Ascending aorta (tissue), 2 donors: ENCODE measurements around the gene DUSP16. TPM values are rescaled to one million over a fixed set of nuclear protein-coding genes. Genes with fewer than 3 reads are reported as not detected.
"Not testable (repeated sequence)": the region's sequence is repeated elsewhere in the genome, so short reads cannot be mapped to it uniquely, and the experiment has no call there.

Experiments used
- DNase-seq, 2 donors: peaks; one replicate each; pipeline ENCODE4 v3.0.0-alpha.2; 2019; ENCODE audit warnings: low spot score in 2 of 2
- H3K27ac ChIP-seq, 2 donors: fragments of 200-600 bp; sonication (generic); one replicate each; pipeline ENCODE4 v1.5.1; 2016 to 2017; ENCODE audit warnings: mild to moderate bottlenecking in 1 of 2
- H3K27me3 ChIP-seq: fragments of 200-600 bp; sonication (generic); one replicate; pipeline ENCODE4 v1.5.1; 2017
- H3K36me3 ChIP-seq, 2 donors: fragments of 200-600 bp; sonication (generic); one replicate each; pipeline ENCODE4 v1.5.1; 2016
- H3K4me1 ChIP-seq, 2 donors: fragments of 200-600 bp; sonication (generic); one replicate each; pipeline ENCODE4 v1.5.1; 2016 to 2017; ENCODE audit warnings: mild to moderate bottlenecking in 1 of 2
- H3K4me3 ChIP-seq, 2 donors: fragments of 200-600 bp; sonication (generic); one replicate each; pipeline ENCODE4 v1.5.1; 2016 to 2017; ENCODE audit warnings: mild to moderate bottlenecking in 1 of 2
- H3K9me3 ChIP-seq, 2 donors: fragments of 200-600 bp; sonication (generic); one replicate each; pipeline ENCODE4 v1.5.1; 2016
- CTCF ChIP-seq, 3 experiments: fragments of 200-600 bp in 2 of 3; fragments of 450-650 bp in 1 of 3; sonication (generic) in 2 of 3; IDR thresholded peaks; one replicate each; pipeline ENCODE4 v1.5.1; 2016 to 2019; ENCODE audit warnings: antibody characterized with exemption in 3 of 3, mild to moderate bottlenecking in 1 of 3, moderate library complexity in 1 of 3
- intact Hi-C: fragments of 100-400 bp; cut with DNase I; formaldehyde crosslinking; loops from one replicate; pipeline ENCODE4 v1.15.1; 2023
- total RNA-seq: library from RNA; depleted of rRNA; stranded (reverse); fragments of >200 nt; gene quantifications from one replicate; pipeline ENCODE4 v1.1.0, GENCODE V29; 2016

The DUSP16 gene
- total RNA-seq, 1 donor from 2014 or later: 54.8 TPM

GRCh38 chr12:12474471-12474928 is 88.2 kb downstream of the DUSP16 start:
- intact Hi-C loops: no loop called here
- TF ChIP-seq CTCF (IDR thresholded peaks at IDR 0.05): no peak
- no peaks in the 10 kb centered on the region for H3K27me3 ChIP-seq
- peak overlapping the region; percentile 22 to 36 for H3K27ac ChIP-seq
- H3K4me1 ChIP-seq: no peaks in the 10 kb centered on the region
- DNase-seq: no peak
- H3K4me3 ChIP-seq: no peak overlapping the region
- no peaks in the 10 kb centered on the region for H3K9me3 ChIP-seq
- peaks cover 29 to 38% of the 10 kb centered on the region in 2 donors for H3K36me3 ChIP-seq

GRCh38 chr12:12473223-12473622 is 89.4 kb downstream of the DUSP16 start:
- H3K27ac ChIP-seq: no peak overlapping the region
- no peak for TF ChIP-seq CTCF (IDR thresholded peaks at IDR 0.05)
- intact Hi-C loops: no loop called here
- DNase-seq: no peak
- peaks cover 25 to 30% of the 10 kb centered on the region in 2 donors for H3K36me3 ChIP-seq
- H3K9me3 ChIP-seq: no peaks in the 10 kb centered on the region
- H3K27me3 ChIP-seq: no peaks in the 10 kb centered on the region
- no peaks in the 10 kb centered on the region for H3K4me1 ChIP-seq
- H3K4me3 ChIP-seq: no peak overlapping the region

DNA sequence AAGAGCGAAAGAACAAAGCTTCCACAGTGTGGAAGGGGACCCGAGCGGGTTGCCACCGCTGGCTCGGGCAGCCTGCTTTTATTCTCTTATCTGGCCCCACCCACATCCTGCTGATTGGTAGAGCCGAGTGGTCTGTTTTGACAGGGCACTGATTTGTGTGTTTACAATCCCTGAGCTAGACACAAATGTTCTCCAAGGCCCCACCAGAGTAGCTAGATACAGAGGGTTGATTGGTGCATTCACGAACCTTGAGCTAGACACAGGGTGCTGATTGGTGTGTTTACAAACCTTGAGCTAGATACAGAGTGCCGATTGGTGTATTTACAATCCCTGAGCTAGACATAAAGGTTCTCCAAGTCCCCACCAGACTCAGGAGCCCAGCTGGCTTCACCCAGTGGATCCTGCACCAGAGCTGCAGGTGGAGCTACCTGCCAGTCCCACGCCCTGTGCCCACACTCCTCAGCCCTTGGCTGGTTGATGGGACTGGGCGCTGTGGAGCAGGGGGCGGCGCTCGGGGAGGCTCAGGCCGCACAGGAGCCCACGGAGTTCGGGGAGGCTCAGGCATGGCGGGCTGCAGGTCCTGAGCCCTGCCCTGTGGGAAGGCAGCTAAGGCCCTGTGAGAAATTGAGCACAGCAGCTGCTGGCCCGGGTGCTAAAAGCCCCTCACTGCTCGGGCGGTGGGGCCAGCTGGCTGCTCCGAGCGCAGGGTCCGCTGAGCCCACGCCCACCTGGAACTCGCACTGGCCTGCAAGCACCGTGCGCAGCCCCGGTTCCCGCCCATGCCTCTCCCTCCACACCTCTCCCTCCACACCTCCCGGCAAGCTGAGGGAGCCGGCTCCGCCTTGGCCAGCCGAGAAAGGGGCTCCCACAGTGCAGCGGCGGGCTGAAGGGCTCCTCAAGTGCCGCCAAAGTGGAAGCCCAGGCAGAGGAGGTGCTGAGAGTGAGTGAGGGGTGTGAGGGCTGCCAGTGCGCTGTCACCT is 90.4 kb downstream of the DUSP16 start:
- H3K4me1 ChIP-seq, H3K27me3 ChIP-seq, H3K4me3 ChIP-seq, DNase-seq, H3K9me3 ChIP-seq, intact Hi-C loops, H3K27ac ChIP-seq: not testable (repeated sequence)
- H3K36me3 ChIP-seq: peaks cover 20 to 25% of the 10 kb centered on the region in 2 donors

- no peak for TF ChIP-seq CTCF (IDR thresholded peaks at IDR 0.05)
- Histone ChIP-seq H3K27ac (no peak overlapping the region), H3K4me1 (no peaks in the 10 kb centered on the region), H3K4me3 (no peak overlapping the region), H3K27me3 (no peaks in the 10 kb centered on the region), H3K36me3 (peaks cover 6 to 20% of the 10 kb centered on the region in 2 donors), H3K9me3 (no peaks in the 10 kb centered on the region)
- intact Hi-C loops: no loop called here
- no peak for DNase-seq
Measured at GRCh38 chr12:12470751-12471306, 91.8 kb downstream of the DUSP16 start.

- no peaks in the 10 kb centered on the region for H3K27me3 ChIP-seq
- no peak overlapping the region for H3K27ac ChIP-seq
- H3K4me3 ChIP-seq: no peak overlapping the region
- H3K9me3 ChIP-seq: no peaks in the 10 kb centered on the region
- no peak for TF ChIP-seq CTCF (IDR thresholded peaks at IDR 0.05)
- intact Hi-C loops: no loop called here
- H3K36me3 ChIP-seq: peaks cover 0 to 13% of the 10 kb centered on the region in 2 donors
- no peaks in the 10 kb centered on the region for H3K4me1 ChIP-seq
- DNase-seq: no peak
Measured at GRCh38 chr12:12469386-12469785, 93.3 kb downstream of the DUSP16 start.

GRCh38 chr12:12468575-12468974 is 94.1 kb downstream of the DUSP16 start:
- no peaks in the 10 kb centered on the region for H3K4me1 ChIP-seq
- H3K4me3 ChIP-seq: no peak overlapping the region
- DNase-seq: no peak
- no peak overlapping the region for H3K27ac ChIP-seq
- TF ChIP-seq CTCF (IDR thresholded peaks at IDR 0.05): no peak
- peaks cover 0 to 13% of the 10 kb centered on the region in 2 donors for H3K36me3 ChIP-seq
- intact Hi-C loops: no loop called here
- H3K9me3 ChIP-seq: no peaks in the 10 kb centered on the region
- no peaks in the 10 kb centered on the region for H3K27me3 ChIP-seq
